HepG2 (cell line): Measurements from ENCODE around the gene ANXA9. TPM values are rescaled to one million over a fixed set of nuclear protein-coding genes. Genes with fewer than 3 reads are reported as not detected.
A peak's percentile ranks its signal among the peaks of the same experiment; 100 is the strongest.

Experiments used
- ATM ChIP-seq: fragments of 450-650 bp; IDR thresholded peaks from 2 replicates; pipeline ENCODE4 v1.7.1; 2017; ENCODE audit warnings: mild to moderate bottlenecking, borderline replicate concordance
- DPF2 ChIP-seq: sonication (generic); formaldehyde crosslinking; IDR thresholded peaks from 2 replicates; pipeline ENCODE4 v1.4.0; 2020; ENCODE audit warnings: mild to moderate bottlenecking, low read depth, missing genetic modification reagents, borderline replicate concordance
- GABPB1 ChIP-seq: IDR thresholded peaks from 2 replicates; pipeline ENCODE4 v1.6.1; 2016; ENCODE audit warnings: mild to moderate bottlenecking, missing genetic modification reagents, moderate library complexity, missing compliant biosample characterization
- GFI1 ChIP-seq: sonication (generic); formaldehyde crosslinking; IDR thresholded peaks from 2 replicates; pipeline ENCODE4 v1.5.0; 2020; ENCODE audit warnings: missing genetic modification reagents, mild to moderate bottlenecking, borderline replicate concordance
- HMG20B ChIP-seq: conservative IDR thresholded peaks from 2 replicates; pipeline ENCODE4 v1.6.1; 2016; ENCODE audit warnings: missing genetic modification reagents, missing compliant biosample characterization
- IRF2 ChIP-seq: IDR thresholded peaks from 2 replicates; pipeline ENCODE4 v1.6.1; 2018; ENCODE audit warnings: missing genetic modification reagents, missing compliant biosample characterization
- KDM4B ChIP-seq: sonication (generic); formaldehyde crosslinking; IDR thresholded peaks from 2 replicates; pipeline ENCODE4 v1.4.0; 2020; ENCODE audit warnings: missing genetic modification reagents
- MEIS1 ChIP-seq: sonication (generic); formaldehyde crosslinking; IDR thresholded peaks from 2 replicates; pipeline ENCODE4 v1.9.0; 2021; ENCODE audit warnings: mild to moderate bottlenecking, missing genetic modification reagents, moderate library complexity, borderline replicate concordance
- NAIF1 ChIP-seq: sonication (generic); formaldehyde crosslinking; IDR thresholded peaks from 2 replicates; pipeline ENCODE4 v1.5.0; 2020; ENCODE audit warnings: mild to moderate bottlenecking, missing genetic modification reagents, borderline replicate concordance
- PREB ChIP-seq: sonication (generic); formaldehyde crosslinking; IDR thresholded peaks from 2 replicates; pipeline ENCODE4 v1.4.0; 2020; ENCODE audit warnings: missing genetic modification reagents
- SAFB2 ChIP-seq: sonication (generic); formaldehyde crosslinking; IDR thresholded peaks from 2 replicates; pipeline ENCODE4 v1.5.1; 2020; ENCODE audit warnings: missing genetic modification reagents, low read depth, mild to moderate bottlenecking, borderline replicate concordance
- SATB2 ChIP-seq: sonication (generic); formaldehyde crosslinking; IDR thresholded peaks from 2 replicates; pipeline ENCODE4 v1.5.0; 2020; ENCODE audit warnings: missing genetic modification reagents
- SIN3A ChIP-seq: IDR thresholded peaks from 2 replicates; pipeline ENCODE4 v1.6.1; 2011; ENCODE audit warnings: low read depth, mild to moderate bottlenecking, control low read depth, low read length, borderline replicate concordance
- XBP1 ChIP-seq: sonication (generic); formaldehyde crosslinking; IDR thresholded peaks from 2 replicates; pipeline ENCODE4 v1.5.0; 2020; ENCODE audit warnings: missing genetic modification reagents
- YEATS2 ChIP-seq: sonication (generic); formaldehyde crosslinking; IDR thresholded peaks from 2 replicates; pipeline ENCODE4 v1.4.0; 2020; ENCODE audit warnings: missing genetic modification reagents, borderline replicate concordance
- ZNF121 ChIP-seq: sonication (generic); formaldehyde crosslinking; IDR thresholded peaks from 2 replicates; pipeline ENCODE4 v1.5.0; 2020; ENCODE audit warnings: mild to moderate bottlenecking, missing genetic modification reagents
- ZNF501 ChIP-seq: sonication (generic); formaldehyde crosslinking; IDR thresholded peaks from 2 replicates; pipeline ENCODE4 v1.5.1; 2020; ENCODE audit warnings: mild to moderate bottlenecking, moderate library complexity, missing genetic modification reagents
- ZNF746 ChIP-seq: sonication (generic); formaldehyde crosslinking; IDR thresholded peaks from 2 replicates; pipeline ENCODE4 v1.8.0; 2022; ENCODE audit warnings: mild to moderate bottlenecking, missing genetic modification reagents
- ZNF772 ChIP-seq: sonication (generic); formaldehyde crosslinking; IDR thresholded peaks from 2 replicates; pipeline ENCODE4 v1.5.0; 2020; ENCODE audit warnings: mild to moderate bottlenecking, missing genetic modification reagents
- ZNF775 ChIP-seq: sonication (generic); formaldehyde crosslinking; IDR thresholded peaks from 2 replicates; pipeline ENCODE4 v1.4.0; 2020; ENCODE audit warnings: missing genetic modification reagents, mild to moderate bottlenecking, moderate library complexity, borderline replicate concordance
- polyA plus RNA-seq, 8 experiments: library from polyadenylated mRNA; depleted of rRNA in 3 of 8; stranded (reverse) in 7 of 8; unstranded in 1 of 8; fragments of >200 nt; fragmentation: Illumina TruSeq in 4 of 8; extraction: Trizol in 4 of 8; gene quantifications; 2 replicates each; pipeline versions ENCODE4 v1.2.1 to v1.2.3, GENCODE V29; 2011 to 2016; ENCODE audit warnings: low read depth in 4 of 8, missing spikeins in 1 of 8, mixed read lengths in 1 of 8; ENCODE audit not compliant: insufficient read depth in 1 of 8
- total RNA-seq, 5 experiments: library from RNA; depleted of rRNA; stranded (reverse); fragments of >200 nt; fragmentation: Illumina TruSeq; extraction: Trizol; gene quantifications; 2 replicates each; pipeline ENCODE4 v1.2.3, GENCODE V29; 2016; ENCODE audit warnings: low read depth in 1 of 5
- TF ChIP-seq, protein P1 (sequence below): sonication (generic); formaldehyde crosslinking; IDR thresholded peaks from 2 replicates; pipeline ENCODE4 v1.9.0; 2021; ENCODE audit warnings: missing genetic modification reagents, borderline replicate concordance
- TF ChIP-seq, protein P2 (sequence below): sonication (generic); formaldehyde crosslinking; conservative IDR thresholded peaks from 2 replicates; pipeline ENCODE4 v1.8.0; 2022; ENCODE audit warnings: low read depth, missing genetic modification reagents
- TF ChIP-seq, protein P3 (sequence below): sonication (generic); formaldehyde crosslinking; IDR thresholded peaks from 2 replicates; pipeline ENCODE4 v1.5.0; 2020; ENCODE audit warnings: missing genetic modification reagents

Gene ANXA9
- total and polyA plus RNA-seq, 2 of the 13 experiments (the other 11 are each of a cell fraction or from before 2014, with no cell fraction given), result 13.3 to 23.9 TPM

DNA sequence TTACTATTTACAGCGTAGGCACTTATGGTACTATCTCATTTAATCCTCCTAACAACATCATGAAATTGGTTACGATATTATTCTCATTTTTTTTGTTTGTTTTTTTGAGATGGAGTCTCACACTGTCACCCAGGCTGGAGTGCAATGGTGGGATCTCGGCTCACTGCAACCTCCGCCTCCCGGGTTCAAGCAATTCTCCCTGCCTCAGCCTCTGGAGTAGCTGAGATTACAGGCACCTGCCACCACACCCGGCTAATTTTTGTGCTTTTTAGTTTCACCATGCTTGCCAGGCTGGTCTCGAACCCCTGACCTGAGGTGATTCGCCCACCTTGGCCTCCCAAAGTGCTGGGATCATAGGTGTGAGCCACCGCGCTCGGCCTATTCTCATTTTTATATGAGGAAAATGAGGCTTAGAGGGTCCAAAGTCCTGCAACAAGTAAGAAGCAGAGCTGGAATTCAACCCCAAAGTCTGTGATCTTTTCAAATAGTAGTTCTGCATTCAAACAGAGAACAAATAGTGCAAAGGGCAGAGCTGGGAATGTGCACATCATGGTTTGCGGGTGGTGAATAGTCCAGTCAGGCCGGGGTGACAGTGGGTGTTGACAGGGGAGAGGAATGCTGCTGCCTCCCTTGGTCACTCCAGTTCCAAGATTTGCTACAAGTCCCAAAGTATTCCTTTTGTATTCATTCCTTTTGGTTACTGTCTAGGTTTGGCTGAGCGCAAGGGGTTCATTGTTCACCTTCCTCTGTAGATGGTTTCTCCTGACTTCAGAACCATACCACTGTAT, 30.8 kb downstream of the ANXA9 start (continued):
- TF ChIP-seq DPF2 (CRISPR knock-in tag), result peak; percentile 85
- TF ChIP-seq IRF2 (CRISPR knock-in tag), result peak; percentile 66; the same call in 1 of the 2 replicates
- TF ChIP-seq YEATS2 (CRISPR knock-in tag), result peak; percentile 18; the same call in 1 of the 2 replicates
- TF ChIP-seq HMG20B (CRISPR knock-in tag), result no peak
- 0 out of 2 replicates have a peak, but pooled peaks have one; percentile 59 for TF ChIP-seq MEIS1 (CRISPR knock-in tag)
- TF ChIP-seq, protein P1, sequence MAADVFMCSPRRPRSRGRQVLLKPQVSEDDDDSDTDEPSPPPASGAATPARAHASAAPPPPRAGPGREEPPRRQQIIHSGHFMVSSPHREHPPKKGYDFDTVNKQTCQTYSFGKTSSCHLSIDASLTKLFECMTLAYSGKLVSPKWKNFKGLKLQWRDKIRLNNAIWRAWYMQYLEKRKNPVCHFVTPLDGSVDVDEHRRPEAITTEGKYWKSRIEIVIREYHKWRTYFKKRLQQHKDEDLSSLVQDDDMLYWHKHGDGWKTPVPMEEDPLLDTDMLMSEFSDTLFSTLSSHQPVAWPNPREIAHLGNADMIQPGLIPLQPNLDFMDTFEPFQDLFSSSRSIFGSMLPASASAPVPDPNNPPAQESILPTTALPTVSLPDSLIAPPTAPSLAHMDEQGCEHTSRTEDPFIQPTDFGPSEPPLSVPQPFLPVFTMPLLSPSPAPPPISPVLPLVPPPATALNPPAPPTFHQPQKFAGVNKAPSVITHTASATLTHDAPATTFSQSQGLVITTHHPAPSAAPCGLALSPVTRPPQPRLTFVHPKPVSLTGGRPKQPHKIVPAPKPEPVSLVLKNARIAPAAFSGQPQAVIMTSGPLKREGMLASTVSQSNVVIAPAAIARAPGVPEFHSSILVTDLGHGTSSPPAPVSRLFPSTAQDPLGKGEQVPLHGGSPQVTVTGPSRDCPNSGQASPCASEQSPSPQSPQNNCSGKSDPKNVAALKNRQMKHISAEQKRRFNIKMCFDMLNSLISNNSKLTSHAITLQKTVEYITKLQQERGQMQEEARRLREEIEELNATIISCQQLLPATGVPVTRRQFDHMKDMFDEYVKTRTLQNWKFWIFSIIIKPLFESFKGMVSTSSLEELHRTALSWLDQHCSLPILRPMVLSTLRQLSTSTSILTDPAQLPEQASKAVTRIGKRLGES (CRISPR knock-in tag), result no peak
- no peak for TF ChIP-seq ZNF121 (CRISPR knock-in tag)
- TF ChIP-seq ZNF775, result no peak
- no peak for TF ChIP-seq NAIF1 (CRISPR knock-in tag)
- TF ChIP-seq ZNF501 (CRISPR knock-in tag), result no peak
- no peak for TF ChIP-seq XBP1
- TF ChIP-seq PREB, result no peak
- TF ChIP-seq KDM4B, result no peak
- peak; percentile 65; the same call in 1 of the 2 replicates for TF ChIP-seq GFI1 (CRISPR knock-in tag)
- TF ChIP-seq SAFB2, result no peak
- TF ChIP-seq ZNF772 (CRISPR knock-in tag), result no peak
- TF ChIP-seq SATB2 (CRISPR knock-in tag), result no peak
- peak; percentile 72; the same call in 1 of the 2 replicates for TF ChIP-seq SIN3A
- TF ChIP-seq, protein P2, sequence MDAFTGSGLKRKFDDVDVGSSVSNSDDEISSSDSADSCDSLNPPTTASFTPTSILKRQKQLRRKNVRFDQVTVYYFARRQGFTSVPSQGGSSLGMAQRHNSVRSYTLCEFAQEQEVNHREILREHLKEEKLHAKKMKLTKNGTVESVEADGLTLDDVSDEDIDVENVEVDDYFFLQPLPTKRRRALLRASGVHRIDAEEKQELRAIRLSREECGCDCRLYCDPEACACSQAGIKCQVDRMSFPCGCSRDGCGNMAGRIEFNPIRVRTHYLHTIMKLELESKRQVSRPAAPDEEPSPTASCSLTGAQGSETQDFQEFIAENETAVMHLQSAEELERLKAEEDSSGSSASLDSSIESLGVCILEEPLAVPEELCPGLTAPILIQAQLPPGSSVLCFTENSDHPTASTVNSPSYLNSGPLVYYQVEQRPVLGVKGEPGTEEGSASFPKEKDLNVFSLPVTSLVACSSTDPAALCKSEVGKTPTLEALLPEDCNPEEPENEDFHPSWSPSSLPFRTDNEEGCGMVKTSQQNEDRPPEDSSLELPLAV (CRISPR knock-in tag), result no peak
- peak; percentile 43; the same call in 1 of the 2 replicates for TF ChIP-seq GABPB1 (CRISPR knock-in tag)
- TF ChIP-seq ATM, result no peak
- TF ChIP-seq ZNF746 (CRISPR knock-in tag), result no peak
- TF ChIP-seq, protein P3, sequence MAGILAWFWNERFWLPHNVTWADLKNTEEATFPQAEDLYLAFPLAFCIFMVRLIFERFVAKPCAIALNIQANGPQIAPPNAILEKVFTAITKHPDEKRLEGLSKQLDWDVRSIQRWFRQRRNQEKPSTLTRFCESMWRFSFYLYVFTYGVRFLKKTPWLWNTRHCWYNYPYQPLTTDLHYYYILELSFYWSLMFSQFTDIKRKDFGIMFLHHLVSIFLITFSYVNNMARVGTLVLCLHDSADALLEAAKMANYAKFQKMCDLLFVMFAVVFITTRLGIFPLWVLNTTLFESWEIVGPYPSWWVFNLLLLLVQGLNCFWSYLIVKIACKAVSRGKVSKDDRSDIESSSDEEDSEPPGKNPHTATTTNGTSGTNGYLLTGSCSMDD, result no peak
